ENCODE measurements around the gene TRAM2. TPM values are rescaled to one million over a fixed set of nuclear protein-coding genes. Genes with fewer than 3 reads are reported as not detected.

TRAM2 gene
- total and polyA plus RNA-seq, 2 of the 13 experiments (the other 11 are each of a cell fraction or from before 2014, with no cell fraction given) = 49.1 to 72.5 TPM

DNA sequence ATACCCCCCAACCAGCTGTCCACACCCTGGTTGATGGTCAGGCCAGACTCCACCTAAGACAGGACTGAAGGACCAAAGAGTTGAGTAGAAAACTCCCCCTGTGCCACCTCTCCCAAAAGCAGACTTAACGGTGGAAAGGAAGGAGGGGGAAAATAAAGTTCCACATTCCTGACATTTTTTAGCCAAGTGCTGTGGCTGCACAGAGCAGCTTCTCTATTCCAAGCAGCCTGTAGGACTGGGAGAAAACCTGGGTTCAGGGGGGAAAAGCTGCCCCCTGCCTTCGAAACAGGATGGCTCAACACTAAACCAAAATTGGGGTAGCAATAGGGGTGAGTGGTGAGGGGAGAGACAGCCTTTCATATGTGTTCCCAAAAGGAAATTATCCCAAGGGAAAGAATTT lies 3.6 kb downstream of the TRAM2 start (continued):
- TF ChIP-seq MAZ (IDR thresholded peaks at IDR 0.05; ENCODE audit: borderline replicate concordance, low read depth, low read length) (no peak), MAZ (CRISPR knock-in tag; IDR thresholded peaks at IDR 0.05; ENCODE audit: low read depth) (0 out of 2 replicates have a peak, but pooled peaks have one; percentile 14), RBFOX2 (IDR thresholded peaks at IDR 0.05; ENCODE audit: low read depth, low read length) (no peak), KLF6 (CRISPR knock-in tag; IDR thresholded peaks at IDR 0.05) (no peak), POGZ (CRISPR knock-in tag; IDR thresholded peaks at IDR 0.05) (no peak), ZSCAN31 (CRISPR knock-in tag; IDR thresholded peaks at IDR 0.05; ENCODE audit: low read depth) (0 out of 2 replicates have a peak, but pooled peaks have one; percentile 26), MIXL1 (CRISPR knock-in tag; IDR thresholded peaks at IDR 0.05) (no peak), MED1 (CRISPR knock-in tag; IDR thresholded peaks at IDR 0.05) (no peak), GATA4 (IDR thresholded peaks at IDR 0.05; ENCODE audit: borderline replicate concordance, low read depth) (no peak)
- TF ChIP-seq, protein P1, sequence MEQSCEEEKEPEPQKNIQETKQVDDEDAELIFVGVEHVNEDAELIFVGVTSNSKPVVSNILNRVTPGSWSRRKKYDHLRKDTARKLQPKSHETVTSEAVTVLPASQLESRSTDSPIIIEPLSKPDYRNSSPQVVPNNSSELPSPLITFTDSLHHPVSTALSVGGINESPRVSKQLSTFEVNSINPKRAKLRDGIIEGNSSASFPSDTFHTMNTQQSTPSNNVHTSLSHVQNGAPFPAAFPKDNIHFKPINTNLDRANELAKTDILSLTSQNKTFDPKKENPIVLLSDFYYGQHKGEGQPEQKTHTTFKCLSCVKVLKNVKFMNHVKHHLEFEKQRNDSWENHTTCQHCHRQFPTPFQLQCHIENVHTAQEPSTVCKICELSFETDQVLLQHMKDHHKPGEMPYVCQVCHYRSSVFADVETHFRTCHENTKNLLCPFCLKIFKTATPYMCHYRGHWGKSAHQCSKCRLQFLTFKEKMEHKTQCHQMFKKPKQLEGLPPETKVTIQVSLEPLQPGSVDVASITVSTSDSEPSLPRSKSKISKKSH (CRISPR knock-in tag; IDR thresholded peaks at IDR 0.05; ENCODE audit: borderline replicate concordance) = no peak
- TF ChIP-seq, protein P2, sequence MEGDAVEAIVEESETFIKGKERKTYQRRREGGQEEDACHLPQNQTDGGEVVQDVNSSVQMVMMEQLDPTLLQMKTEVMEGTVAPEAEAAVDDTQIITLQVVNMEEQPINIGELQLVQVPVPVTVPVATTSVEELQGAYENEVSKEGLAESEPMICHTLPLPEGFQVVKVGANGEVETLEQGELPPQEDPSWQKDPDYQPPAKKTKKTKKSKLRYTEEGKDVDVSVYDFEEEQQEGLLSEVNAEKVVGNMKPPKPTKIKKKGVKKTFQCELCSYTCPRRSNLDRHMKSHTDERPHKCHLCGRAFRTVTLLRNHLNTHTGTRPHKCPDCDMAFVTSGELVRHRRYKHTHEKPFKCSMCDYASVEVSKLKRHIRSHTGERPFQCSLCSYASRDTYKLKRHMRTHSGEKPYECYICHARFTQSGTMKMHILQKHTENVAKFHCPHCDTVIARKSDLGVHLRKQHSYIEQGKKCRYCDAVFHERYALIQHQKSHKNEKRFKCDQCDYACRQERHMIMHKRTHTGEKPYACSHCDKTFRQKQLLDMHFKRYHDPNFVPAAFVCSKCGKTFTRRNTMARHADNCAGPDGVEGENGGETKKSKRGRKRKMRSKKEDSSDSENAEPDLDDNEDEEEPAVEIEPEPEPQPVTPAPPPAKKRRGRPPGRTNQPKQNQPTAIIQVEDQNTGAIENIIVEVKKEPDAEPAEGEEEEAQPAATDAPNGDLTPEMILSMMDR (CRISPR knock-in tag; IDR thresholded peaks at IDR 0.05) = 0 out of 2 replicates have a peak, but pooled peaks have one; percentile 19

All from HepG2 (cell line).